ENCODE data around the gene RTKN2. TPM values are rescaled to one million over a fixed set of nuclear protein-coding genes. Genes with fewer than 3 reads are reported as not detected.

RTKN2 gene
- total and polyA plus RNA-seq, 2 of the 4 experiments (the other 2 are of a cell fraction) = 0.75 to 0.90 TPM

- BruUV-seq (replicated peaks) = no TSS peak
- no peak overlapping the region for H2BK120ac ChIP-seq (ENCODE audit: low read depth, low read length)
Measured at GRCh38 chr10:62307635-62308034, 39.0 kb upstream of the RTKN2 start.

More at GRCh38 chr10:62307635-62308034, 39.0 kb upstream of the RTKN2 start:
- Histone ChIP-seq H3K14ac (replicated peaks; ENCODE audit: low read depth, low read length) (no peak overlapping the region), H2AK9ac (replicated peaks; ENCODE audit: low read depth, low read length, poor library complexity) (no peak overlapping the region), H3K27ac (ENCODE audit: insufficient read depth, low read length) (no peak overlapping the region), H3K4me2 (ENCODE audit: low read depth, low read length) (no peak overlapping the region), H3K9me3 (ENCODE audit: control insufficient read depth, insufficient read depth, low read length) (no peaks in the 10 kb centered on the region), H4K91ac (ENCODE audit: insufficient read depth, low read depth, low read length) (no peak overlapping the region), H3K4me1 (ENCODE audit: control insufficient read depth, insufficient read depth, low read length) (no peaks in the 10 kb centered on the region), H2BK20ac (ENCODE audit: low read depth, low read length) (no peak overlapping the region), H2AK5ac (ENCODE audit: low read depth, low read length) (no peak overlapping the region), H4K8ac (ENCODE audit: low read depth in 2 of 2, low read length in 2 of 2) (no peak overlapping the region), H3K27me3 (ENCODE audit: control insufficient read depth, insufficient read depth, low read length) (peaks cover 11% of the 10 kb centered on the region), H3K9me1 (ENCODE audit: insufficient read depth, low read length) (no peaks in the 10 kb centered on the region), H2BK5ac (ENCODE audit: low read depth, low read length, poor library complexity, severe bottlenecking) (no peak overlapping the region), H3K4me3 (ENCODE audit: insufficient read depth, low read depth, low read length) (no peak overlapping the region), H2AFZ (replicated peaks; ENCODE audit: low read length, poor library complexity) (no peak overlapping the region), H2BK15ac (ENCODE audit: low read depth, low read length) (no peak overlapping the region), H3K56ac (ENCODE audit: extremely low read depth, insufficient read depth, low read length) (no peak overlapping the region), H4K5ac (ENCODE audit: low read depth, low read length) (no peak overlapping the region), H3K23ac (ENCODE audit: low read depth, low read length) (no peak overlapping the region), H3K9ac (ENCODE audit: low read depth, low read length) (no peak overlapping the region), H4K20me1 (ENCODE audit: insufficient read depth, low read length) (no peaks in the 10 kb centered on the region), H3K36me3 (ENCODE audit: control insufficient read depth, insufficient read depth, low read length) (no peaks in the 10 kb centered on the region), H3K18ac (ENCODE audit: low read depth, low read length) (no peak overlapping the region), H3K79me1 (ENCODE audit: low read depth in 1 of 2, low read length in 2 of 2) (no peaks in the 10 kb centered on the region), H3K4ac (ENCODE audit: low read depth, low read length) (no peak overlapping the region)
- no peak for DNase-seq
- ChIA-PET CTCF (interaction anchor here (0.6 kb wide), 1 partner anchor 12 kb away, joined by 3 read pairs; no protein-coding TSS in a partner anchor), POLR2A (ENCODE audit: unreplicated experiment) (no interaction called here)
- intact Hi-C loops (cut with micrococcal nuclease) (no loop called here), in situ Hi-C loops (cut with MboI; ENCODE audit: low sequenced_read_pairs) (no loop called here), dilution Hi-C loops (cut with HindIII; ENCODE audit: low sequenced_read_pairs, unreplicated experiment) (no loop called here)
- no peak for TF ChIP-seq MAZ (IDR thresholded peaks at IDR 0.05; ENCODE audit: borderline replicate concordance, low read depth, low read length)
- TF ChIP-seq RAD21 (IDR thresholded peaks at IDR 0.05; ENCODE audit: low read length) = no peak
- TF ChIP-seq FOS (IDR thresholded peaks at IDR 0.05; ENCODE audit: low read depth, low read length) = no peak
- TF ChIP-seq NFE2L2 (IDR thresholded peaks at IDR 0.05; ENCODE audit: low read depth, low read length) = no peak
- TF ChIP-seq POLR2A (IDR thresholded peaks at IDR 0.05; ENCODE audit: low read depth, low read length) = no peak
- no peak for TF ChIP-seq RCOR1 (IDR thresholded peaks at IDR 0.05; ENCODE audit: insufficient replicate concordance, low read length)
- TF ChIP-seq MAFK (IDR thresholded peaks at IDR 0.05; ENCODE audit: low read depth, low read length) = no peak
- no peak for TF ChIP-seq MXI1 (IDR thresholded peaks at IDR 0.05; ENCODE audit: borderline replicate concordance, low read depth, low read length)
- TF ChIP-seq RFX5 (IDR thresholded peaks at IDR 0.05; ENCODE audit: low read depth, low read length) = no peak
- TF ChIP-seq BHLHE40 (IDR thresholded peaks at IDR 0.05; ENCODE audit: low read depth, low read length) = no peak
- no peak for TF ChIP-seq CTCF (conservative IDR thresholded peaks at IDR 0.05; ENCODE audit: low read depth, low read length)
- no peak for TF ChIP-seq CEBPB (IDR thresholded peaks at IDR 0.05; ENCODE audit: low read depth, low read length)
- TF ChIP-seq USF2 (IDR thresholded peaks at IDR 0.05; ENCODE audit: low read depth, low read length) = no peak
- TF ChIP-seq CHD1 (IDR thresholded peaks at IDR 0.05; ENCODE audit: low read depth, low read length) = no peak
- no peak for TF ChIP-seq SMC3 (IDR thresholded peaks at IDR 0.05; ENCODE audit: low read depth, low read length)
- TF ChIP-seq ELK1 (IDR thresholded peaks at IDR 0.05; ENCODE audit: borderline replicate concordance, low read depth, low read length) = no peak
- ATAC-seq (ENCODE audit: low read depth) = no peak
- WGBS, 2 experiments (ENCODE audit: extremely low coverage in 2 of 2, insufficient read length in 1 of 2) = no CpG with 5 or more reads among the region's 4 CpGs

Data from IMR-90 (cell line).